ENCODE measurements around the gene WBP4. TPM values are rescaled to one million over a fixed set of nuclear protein-coding genes. Genes with fewer than 3 reads are reported as not detected.

The WBP4 gene
- total and polyA plus RNA-seq, 2 of the 13 experiments (the other 11 are each of a cell fraction or from before 2014, with no cell fraction given): 6.7 to 11.7 TPM

DNA sequence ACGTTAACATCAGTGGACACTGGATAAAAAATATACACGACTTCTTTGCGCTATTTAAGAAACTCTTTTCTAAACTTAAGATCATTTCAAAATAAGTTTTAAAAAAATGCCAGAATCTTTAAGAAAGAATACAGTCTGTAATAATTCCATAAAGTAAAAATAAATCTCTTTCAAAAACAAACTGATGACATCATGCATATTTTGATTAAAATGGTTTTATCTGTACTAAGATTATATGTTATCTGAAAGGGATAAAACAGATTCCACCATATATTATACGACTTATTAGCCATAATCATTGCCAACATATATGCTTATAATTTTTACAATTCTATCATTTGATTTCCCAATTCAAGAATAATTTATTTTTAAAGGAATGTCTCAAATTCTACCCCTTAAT is 26.9 kb upstream of the WBP4 start:
- 96% methylated on average over 4 of the region's 4 CpGs for WGBS (ENCODE audit: low lambda C conversion rate)
- Histone ChIP-seq H3K27me3 (ENCODE audit: control insufficient read depth in 1 of 2, insufficient read depth in 2 of 2, low read length in 2 of 2) (no peaks in the 10 kb centered on the region), H4K20me1 (ENCODE audit: insufficient read depth, low read length) (peaks cover 16% of the 10 kb centered on the region; the same call in 1 of the 2 replicates), H3K36me3 (replicated peaks in 1 of 2; ENCODE audit: control insufficient read depth in 1 of 2, insufficient read depth in 2 of 2, low read length in 2 of 2) (peaks cover 0 to 7% of the 10 kb centered on the region in 2 experiments; a peak in 1 of 5 replicates), H3K9me3 (ENCODE audit: low read length) (no peaks in the 10 kb centered on the region), H3K4me3 (replicated peaks in 1 of 3; ENCODE audit: insufficient read depth in 1 of 3, low read depth in 2 of 3, low read length in 3 of 3) (no peak overlapping the region), H3K9ac (ENCODE audit: insufficient read depth, low read depth, low read length) (no peak overlapping the region), H2AFZ (ENCODE audit: low read length) (no peak overlapping the region), H3K79me2 (ENCODE audit: insufficient read depth, low read length) (peaks cover 86% of the 10 kb centered on the region), H3K4me2 (ENCODE audit: low read depth, low read length) (no peak overlapping the region), H3K27ac (ENCODE audit: extremely low read length, insufficient read depth, low read length) (no peak overlapping the region), H3K4me1 (ENCODE audit: insufficient read depth, low read length) (peaks cover 13% of the 10 kb centered on the region; the same call in 1 of the 2 replicates)
- ATAC-seq (no peak), FAIRE-seq (no peak), DNase-seq (ENCODE audit: low spot score) (no peak)
- no peak for TF ChIP-seq NR2F1 (CRISPR knock-in tag; IDR thresholded peaks at IDR 0.05)
- peak; percentile 84 for TF ChIP-seq ATF7 (IDR thresholded peaks at IDR 0.05)
- TF ChIP-seq ATF7 (CRISPR knock-in tag; IDR thresholded peaks at IDR 0.05): no peak
- intact Hi-C loops (cut with micrococcal nuclease; ENCODE audit: unreplicated experiment) (no loop called here), in situ Hi-C loops (cut with HindIII; ENCODE audit: extremely low pct_ligation_motif_present, low pct_unique_long_range_greater_than_20kb) (no loop called here)
- CTCF ChIA-PET (ENCODE audit: low intra/inter-chr PET ratio, low total read pairs): no interaction called here
- POLR2A ChIA-PET: no interaction called here
- BruUV-seq (replicated peaks): no TSS peak

DNA sequence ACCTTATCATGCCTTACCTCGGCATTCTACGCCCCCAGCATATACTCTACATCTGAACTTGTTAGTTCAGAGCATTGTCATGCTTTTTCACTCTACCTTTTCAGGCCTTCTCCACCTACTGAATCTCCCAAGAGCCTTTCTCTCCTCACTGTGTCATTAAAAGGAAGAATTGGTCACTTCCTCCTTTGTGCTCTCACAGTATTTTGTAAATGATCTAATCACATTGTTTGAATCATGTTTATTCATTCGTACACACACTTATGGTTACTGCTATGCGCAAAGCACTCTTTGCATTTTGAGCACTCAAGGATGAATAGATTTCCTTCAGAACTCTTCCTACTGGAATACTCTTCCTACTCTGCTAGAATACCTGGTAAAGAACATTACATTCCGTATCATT is 26.4 kb upstream of the WBP4 start:
- intact Hi-C loops (cut with micrococcal nuclease; ENCODE audit: unreplicated experiment) (no loop called here), in situ Hi-C loops (cut with HindIII; ENCODE audit: extremely low pct_ligation_motif_present, low pct_unique_long_range_greater_than_20kb) (no loop called here)
- H3K27me3 ChIP-seq (ENCODE audit: control insufficient read depth in 1 of 2, insufficient read depth in 2 of 2, low read length in 2 of 2): no peaks in the 10 kb centered on the region
- H3K4me3 ChIP-seq (replicated peaks in 1 of 3; ENCODE audit: insufficient read depth in 1 of 3, low read depth in 2 of 3, low read length in 3 of 3): no peak overlapping the region
- no peak overlapping the region for H3K9ac ChIP-seq (ENCODE audit: insufficient read depth, low read depth, low read length)
- WGBS (ENCODE audit: low lambda C conversion rate): 98% methylated on average over 5 of the region's 5 CpGs
- H3K4me1 ChIP-seq (ENCODE audit: insufficient read depth, low read length): peaks cover 13% of the 10 kb centered on the region; the same call in 1 of the 2 replicates
- no peak overlapping the region for H3K27ac ChIP-seq (ENCODE audit: extremely low read length, insufficient read depth, low read length)
- CTCF ChIA-PET (ENCODE audit: low intra/inter-chr PET ratio, low total read pairs): no interaction called here
- ATAC-seq (no peak), DNase-seq (ENCODE audit: low spot score) (no peak), FAIRE-seq (no peak)
- H3K79me2 ChIP-seq (ENCODE audit: insufficient read depth, low read length): peaks cover 86% of the 10 kb centered on the region
- H3K9me3 ChIP-seq (ENCODE audit: low read length): no peaks in the 10 kb centered on the region
- BruUV-seq (replicated peaks): no TSS peak
- peaks cover 0 to 4% of the 10 kb centered on the region in 2 experiments; a peak in 1 of 5 replicates for H3K36me3 ChIP-seq (replicated peaks in 1 of 2; ENCODE audit: control insufficient read depth in 1 of 2, insufficient read depth in 2 of 2, low read length in 2 of 2)
- no peak overlapping the region for H2AFZ ChIP-seq (ENCODE audit: low read length)
- H4K20me1 ChIP-seq (ENCODE audit: insufficient read depth, low read length): peaks cover 16% of the 10 kb centered on the region; the same call in 1 of the 2 replicates
- no peak overlapping the region for H3K4me2 ChIP-seq (ENCODE audit: low read depth, low read length)
- POLR2A ChIA-PET: no interaction called here
- TF ChIP-seq, protein P1, sequence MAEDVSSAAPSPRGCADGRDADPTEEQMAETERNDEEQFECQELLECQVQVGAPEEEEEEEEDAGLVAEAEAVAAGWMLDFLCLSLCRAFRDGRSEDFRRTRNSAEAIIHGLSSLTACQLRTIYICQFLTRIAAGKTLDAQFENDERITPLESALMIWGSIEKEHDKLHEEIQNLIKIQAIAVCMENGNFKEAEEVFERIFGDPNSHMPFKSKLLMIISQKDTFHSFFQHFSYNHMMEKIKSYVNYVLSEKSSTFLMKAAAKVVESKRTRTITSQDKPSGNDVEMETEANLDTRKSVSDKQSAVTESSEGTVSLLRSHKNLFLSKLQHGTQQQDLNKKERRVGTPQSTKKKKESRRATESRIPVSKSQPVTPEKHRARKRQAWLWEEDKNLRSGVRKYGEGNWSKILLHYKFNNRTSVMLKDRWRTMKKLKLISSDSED (CRISPR knock-in tag; IDR thresholded peaks at IDR 0.05): no peak
- TF ChIP-seq ZNF841 (CRISPR knock-in tag; IDR thresholded peaks at IDR 0.05; ENCODE audit: borderline replicate concordance): no peak
- no peak for TF ChIP-seq FLYWCH1 (CRISPR knock-in tag; IDR thresholded peaks at IDR 0.05)
- no peak for TF ChIP-seq PHB2 (IDR thresholded peaks at IDR 0.05; ENCODE audit: partially characterized antibody)
- TF ChIP-seq, protein P2, sequence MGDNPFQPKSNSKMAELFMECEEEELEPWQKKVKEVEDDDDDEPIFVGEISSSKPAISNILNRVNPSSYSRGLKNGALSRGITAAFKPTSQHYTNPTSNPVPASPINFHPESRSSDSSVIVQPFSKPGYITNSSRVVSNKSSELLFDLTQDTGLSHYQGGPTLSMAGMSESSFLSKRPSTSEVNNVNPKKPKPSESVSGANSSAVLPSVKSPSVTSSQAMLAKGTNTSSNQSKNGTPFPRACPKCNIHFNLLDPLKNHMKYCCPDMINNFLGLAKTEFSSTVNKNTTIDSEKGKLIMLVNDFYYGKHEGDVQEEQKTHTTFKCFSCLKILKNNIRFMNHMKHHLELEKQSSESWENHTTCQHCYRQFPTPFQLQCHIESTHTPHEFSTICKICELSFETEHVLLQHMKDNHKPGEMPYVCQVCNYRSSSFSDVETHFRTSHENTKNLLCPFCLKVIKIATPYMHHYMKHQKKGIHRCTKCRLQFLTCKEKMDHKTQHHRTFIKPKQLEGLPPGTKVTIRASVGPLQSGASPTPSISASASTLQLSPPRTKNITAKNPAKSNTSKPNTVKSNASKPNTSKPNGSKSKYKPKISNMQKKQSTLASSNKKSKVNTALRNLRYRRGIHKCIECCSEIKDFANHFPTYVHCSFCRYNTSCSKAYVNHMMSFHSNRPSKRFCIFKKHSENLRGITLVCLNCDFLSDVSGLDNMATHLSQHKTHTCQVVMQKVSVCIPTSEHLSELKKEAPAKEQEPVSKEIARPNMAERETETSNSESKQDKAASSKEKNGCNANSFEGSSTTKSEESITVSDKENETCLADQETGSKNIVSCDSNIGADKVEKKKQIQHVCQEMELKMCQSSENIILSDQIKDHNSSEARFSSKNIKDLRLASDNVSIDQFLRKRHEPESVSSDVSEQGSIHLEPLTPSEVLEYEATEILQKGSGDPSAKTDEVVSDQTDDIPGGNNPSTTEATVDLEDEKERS (CRISPR knock-in tag; IDR thresholded peaks at IDR 0.05): no peak
- no peak for TF ChIP-seq ZFP62 (CRISPR knock-in tag; IDR thresholded peaks at IDR 0.05)
- no peak for TF ChIP-seq ZNF510 (CRISPR knock-in tag; IDR thresholded peaks at IDR 0.05; ENCODE audit: low read depth)
- no peak for TF ChIP-seq RBAK (CRISPR knock-in tag; IDR thresholded peaks at IDR 0.05)
- no peak for TF ChIP-seq XRCC5 (optimal IDR thresholded peaks at IDR 0.05; ENCODE audit: low read length)
- no peak for TF ChIP-seq IKZF4 (CRISPR knock-in tag; IDR thresholded peaks at IDR 0.05; ENCODE audit: borderline replicate concordance, low read depth, not compliant biosample characterization)
- no peak for TF ChIP-seq CENPX (CRISPR knock-in tag; IDR thresholded peaks at IDR 0.05)
- no peak for TF ChIP-seq PITX1 (CRISPR knock-in tag; IDR thresholded peaks at IDR 0.05)
- TF ChIP-seq ZC3H13 (CRISPR knock-in tag; IDR thresholded peaks at IDR 0.05): no peak
- no peak for TF ChIP-seq MBD4 (IDR thresholded peaks at IDR 0.05; ENCODE audit: borderline replicate concordance, low read length)

Data from HepG2 (cell line).